DOHH2 (cell line): ENCODE data around the gene GTF2A1.

Experiments
- H3F3A ChIP-seq: fragments of 200-600 bp; sonication (generic), shearing (Covaris generic); 2 replicates; pipeline ENCODE4 v1.6.0; 2016; ENCODE audit warnings: antibody characterized with exemption, mild to moderate bottlenecking; ENCODE audit not compliant: control insufficient read depth, insufficient read depth
- H3K27ac ChIP-seq: fragments of 200-600 bp; sonication (generic); 2 replicates; pipeline ENCODE4 v1.5.1; 2014; ENCODE audit warnings: low read depth, mild to moderate bottlenecking, low read length, moderate library complexity
- H3K27me3 ChIP-seq: fragments of 200-600 bp; sonication (generic); 2 replicates; pipeline ENCODE4 v1.6.1; 2014; ENCODE audit warnings: mild to moderate bottlenecking, low read length, mixed read lengths; ENCODE audit not compliant: control insufficient read depth
- H3K36me3 ChIP-seq: fragments of 200-600 bp; sonication (generic); 2 replicates; pipeline ENCODE4 v1.6.1; 2014; ENCODE audit warnings: mild to moderate bottlenecking, low read length, moderate library complexity, mixed read lengths; ENCODE audit not compliant: control insufficient read depth
- H3K4me1 ChIP-seq: fragments of 200-600 bp; sonication (generic); 2 replicates; pipeline ENCODE4 v1.6.1; 2014; ENCODE audit warnings: mild to moderate bottlenecking, low read length, mixed read lengths; ENCODE audit not compliant: control insufficient read depth
- H3K4me2 ChIP-seq: fragments of 200-600 bp; sonication (generic); 2 replicates; pipeline ENCODE4 v1.6.0; 2014; ENCODE audit warnings: mild to moderate bottlenecking, low read length, moderate library complexity
- H3K4me3 ChIP-seq: fragments of 200-600 bp; sonication (generic); 2 replicates; pipeline ENCODE4 v1.5.1; 2014; ENCODE audit warnings: mild to moderate bottlenecking, low read length, mixed read lengths
- H3K79me2 ChIP-seq: fragments of 200-600 bp; sonication (generic); 2 replicates; pipeline ENCODE4 v1.6.1; 2014; ENCODE audit warnings: mild to moderate bottlenecking, low read length, mixed read lengths; ENCODE audit not compliant: control insufficient read depth
- H3K9me2 ChIP-seq: fragments of 200-600 bp; sonication (generic); replicated peaks from 2 replicates; pipeline ENCODE4 v1.6.1; 2014; ENCODE audit warnings: mild to moderate bottlenecking, low read length, mixed read lengths; ENCODE audit not compliant: control insufficient read depth
- H3K9me3 ChIP-seq: fragments of 200-600 bp; sonication (generic); 2 replicates; pipeline ENCODE4 v1.6.1; 2014; ENCODE audit warnings: antibody characterized with exemption, low read length, mixed read lengths; ENCODE audit not compliant: control insufficient read depth, insufficient read depth
- H4K20me1 ChIP-seq: fragments of 200-600 bp; sonication (generic); 2 replicates; pipeline ENCODE4 v1.6.0; 2014; ENCODE audit warnings: low read depth, mild to moderate bottlenecking, antibody characterized with exemption, low read length, moderate library complexity; ENCODE audit not compliant: control insufficient read depth, insufficient read depth
- CTCF ChIP-seq: fragments of 200-600 bp; sonication (generic); IDR thresholded peaks from one replicate; pipeline ENCODE4 v1.5.1; 2014; ENCODE audit warnings: antibody characterized with exemption, mild to moderate bottlenecking, low read depth, low read length; ENCODE audit not compliant: poor library complexity, severe bottlenecking
- EZH2phosphoT487 ChIP-seq: fragments of 200-600 bp; sonication (generic); IDR thresholded peaks from 2 replicates; pipeline ENCODE4 v1.6.1; 2017; ENCODE audit warnings: borderline replicate concordance, mild to moderate bottlenecking, antibody characterized with exemption, low read length, moderate library complexity, mixed read lengths

The GTF2A1 gene

GRCh38 chr14:81268016-81268416, 47.3 kb upstream of the GTF2A1 start:
- Histone ChIP-seq H3K4me1 (peaks cover 3% of the 10 kb centered on the region; the same call in 1 of the 2 replicates), H3F3A (no peaks in the 10 kb centered on the region), H3K9me3 (no peaks in the 10 kb centered on the region), H3K4me3 (no peak overlapping the region), H3K27ac (no peak overlapping the region), H3K4me2 (no peak overlapping the region), H4K20me1 (no peaks in the 10 kb centered on the region), H3K27me3 (peaks cover 25% of the 10 kb centered on the region), H3K79me2 (no peaks in the 10 kb centered on the region), H3K9me2 (no peaks in the 10 kb centered on the region), H3K36me3 (no peaks in the 10 kb centered on the region)
- TF ChIP-seq CTCF (no peak), EZH2phosphoT487 (no peak)

- no peak for TF ChIP-seq EZH2phosphoT487
- TF ChIP-seq CTCF = no peak
- Histone ChIP-seq H3K4me2 (no peak overlapping the region), H3K36me3 (no peaks in the 10 kb centered on the region)
These were observed 44.9 kb upstream of the GTF2A1 start for GRCh38 chr14:81265636-81266169.

GRCh38 chr14:81264671-81265070, 43.9 kb upstream of the GTF2A1 start:
- Histone ChIP-seq H3K9me3 (no peaks in the 10 kb centered on the region), H3K27ac (no peak overlapping the region), H3K9me2 (no peaks in the 10 kb centered on the region), H4K20me1 (no peaks in the 10 kb centered on the region), H3F3A (no peaks in the 10 kb centered on the region), H3K4me3 (no peak overlapping the region), H3K27me3 (peaks cover 22% of the 10 kb centered on the region), H3K36me3 (no peaks in the 10 kb centered on the region), H3K4me2 (no peak overlapping the region), H3K4me1 (peaks cover 3% of the 10 kb centered on the region; the same call in 1 of the 2 replicates), H3K79me2 (no peaks in the 10 kb centered on the region)
- TF ChIP-seq CTCF = no peak
- TF ChIP-seq EZH2phosphoT487 = no peak

More at GRCh38 chr14:81265636-81266169, 44.9 kb upstream of the GTF2A1 start:
- H3K4me3 ChIP-seq = no peak overlapping the region
- no peaks in the 10 kb centered on the region for H3F3A ChIP-seq
- H3K9me3 ChIP-seq = no peaks in the 10 kb centered on the region
- H3K79me2 ChIP-seq = no peaks in the 10 kb centered on the region
- H3K27ac ChIP-seq = no peak overlapping the region
- no peaks in the 10 kb centered on the region for H3K9me2 ChIP-seq
- H4K20me1 ChIP-seq = no peaks in the 10 kb centered on the region
- H3K4me1 ChIP-seq = peaks cover 3% of the 10 kb centered on the region; the same call in 1 of the 2 replicates
- H3K27me3 ChIP-seq = peaks cover 25% of the 10 kb centered on the region
